Astrocyte of the spinal cord (primary cell): ENCODE measurements around the gene DCPS.
A peak's percentile ranks its signal among the peaks of the same experiment; 100 is the strongest.

Experiments used
- DNase-seq: peaks from one replicate; pipeline ENCODE4 v3.0.0; 2011; ENCODE audit warnings: low read depth, low spot score
- H3K4me3 ChIP-seq: 2 replicates; pipeline ENCODE4 v1.5.1; 2011; ENCODE audit warnings: low read depth, mild to moderate bottlenecking, low read length, moderate library complexity
- in situ Hi-C: cut with HindIII; loops from 2 replicates; pipeline ENCODE4 v1.10.0; 2017; ENCODE audit warnings: low sequenced_read_pairs
- TF ChIP-seq, protein P1 (sequence below): IDR thresholded peaks from 2 replicates; pipeline ENCODE4 v1.5.1; 2012; ENCODE audit warnings: low read depth, mild to moderate bottlenecking, low read length, inconsistent platforms

DCPS gene

DNA sequence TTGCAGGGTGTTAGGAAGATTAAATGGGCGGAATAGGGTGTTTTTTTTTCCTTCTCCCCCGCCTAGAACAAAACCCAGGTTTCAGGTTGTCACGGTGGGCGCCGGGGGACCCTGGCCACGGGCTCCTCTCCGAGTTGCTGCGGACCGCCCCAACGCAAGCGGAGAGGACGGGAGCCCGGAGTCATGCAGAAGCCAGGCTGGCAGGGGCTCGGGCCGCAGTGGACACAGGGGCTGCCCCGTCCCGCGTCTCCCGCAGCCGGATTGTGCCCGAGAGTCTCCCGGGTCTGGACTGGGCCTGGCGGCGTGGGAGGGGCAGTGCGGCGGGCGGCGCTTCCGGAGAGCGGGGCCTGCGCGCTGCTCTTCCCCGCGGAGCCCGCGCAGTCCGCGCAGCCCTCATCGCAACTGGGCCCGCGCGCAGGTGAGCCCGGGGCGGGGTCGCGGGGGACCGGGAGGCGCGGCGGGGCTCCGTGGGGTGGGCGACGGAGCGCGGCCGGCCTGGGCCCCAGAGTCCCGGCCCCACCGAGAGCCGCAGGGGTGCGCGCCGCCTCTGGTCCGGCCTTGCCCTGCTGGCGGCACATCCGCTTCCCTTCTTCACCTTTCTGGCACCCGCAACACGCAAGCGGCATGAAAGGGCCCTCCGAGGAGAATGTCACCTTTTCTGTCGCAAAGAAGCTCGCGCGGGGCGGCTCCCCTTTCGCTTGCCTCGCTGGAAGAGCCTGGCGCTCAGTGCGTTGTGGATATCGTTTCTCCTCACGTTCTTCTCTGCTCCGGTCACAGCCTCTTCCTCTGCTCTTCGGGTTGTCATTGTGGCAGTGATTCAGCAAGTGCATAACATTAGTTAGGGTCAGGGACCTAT is 20.9 kb upstream of the DCPS start, which contains the start of gene TIRAP:
Gene TIRAP, plus strand, starts transcription at position 358 of the 856 bp plus-strand sequence. CDS start 7,802 bp downstream, outside the sequence.
- peak within 1 kb of the TSS; percentile 63 for H3K4me3 ChIP-seq
- DNase-seq: peak; percentile 40
- TF ChIP-seq, protein P1, sequence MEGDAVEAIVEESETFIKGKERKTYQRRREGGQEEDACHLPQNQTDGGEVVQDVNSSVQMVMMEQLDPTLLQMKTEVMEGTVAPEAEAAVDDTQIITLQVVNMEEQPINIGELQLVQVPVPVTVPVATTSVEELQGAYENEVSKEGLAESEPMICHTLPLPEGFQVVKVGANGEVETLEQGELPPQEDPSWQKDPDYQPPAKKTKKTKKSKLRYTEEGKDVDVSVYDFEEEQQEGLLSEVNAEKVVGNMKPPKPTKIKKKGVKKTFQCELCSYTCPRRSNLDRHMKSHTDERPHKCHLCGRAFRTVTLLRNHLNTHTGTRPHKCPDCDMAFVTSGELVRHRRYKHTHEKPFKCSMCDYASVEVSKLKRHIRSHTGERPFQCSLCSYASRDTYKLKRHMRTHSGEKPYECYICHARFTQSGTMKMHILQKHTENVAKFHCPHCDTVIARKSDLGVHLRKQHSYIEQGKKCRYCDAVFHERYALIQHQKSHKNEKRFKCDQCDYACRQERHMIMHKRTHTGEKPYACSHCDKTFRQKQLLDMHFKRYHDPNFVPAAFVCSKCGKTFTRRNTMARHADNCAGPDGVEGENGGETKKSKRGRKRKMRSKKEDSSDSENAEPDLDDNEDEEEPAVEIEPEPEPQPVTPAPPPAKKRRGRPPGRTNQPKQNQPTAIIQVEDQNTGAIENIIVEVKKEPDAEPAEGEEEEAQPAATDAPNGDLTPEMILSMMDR: no peak
- in situ Hi-C loops: no loop called here

DNA sequence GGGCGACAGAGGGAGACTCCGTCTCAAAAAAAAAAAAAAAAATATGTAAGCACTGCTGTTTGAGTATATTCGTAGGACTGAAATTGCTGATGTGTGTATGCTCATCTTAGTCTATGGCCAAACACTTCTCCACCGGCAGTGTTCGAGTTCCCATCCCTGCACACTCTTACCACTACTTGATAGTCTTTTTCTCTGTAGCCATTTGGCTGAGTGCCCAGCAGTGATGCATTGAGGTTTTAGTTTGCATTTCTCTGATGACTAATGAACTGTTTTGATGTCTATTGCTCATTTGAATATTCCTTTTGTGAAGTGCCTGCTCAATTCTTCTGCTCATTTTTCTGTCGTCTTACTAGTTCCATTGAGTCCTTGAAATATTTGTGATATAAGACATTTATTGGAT is 19.0 kb upstream of the DCPS start:
- TF ChIP-seq, protein P1: no peak
- in situ Hi-C loops: no loop called here
- H3K4me3 ChIP-seq: no peak overlapping the region
- DNase-seq: peak; percentile 94

DNA sequence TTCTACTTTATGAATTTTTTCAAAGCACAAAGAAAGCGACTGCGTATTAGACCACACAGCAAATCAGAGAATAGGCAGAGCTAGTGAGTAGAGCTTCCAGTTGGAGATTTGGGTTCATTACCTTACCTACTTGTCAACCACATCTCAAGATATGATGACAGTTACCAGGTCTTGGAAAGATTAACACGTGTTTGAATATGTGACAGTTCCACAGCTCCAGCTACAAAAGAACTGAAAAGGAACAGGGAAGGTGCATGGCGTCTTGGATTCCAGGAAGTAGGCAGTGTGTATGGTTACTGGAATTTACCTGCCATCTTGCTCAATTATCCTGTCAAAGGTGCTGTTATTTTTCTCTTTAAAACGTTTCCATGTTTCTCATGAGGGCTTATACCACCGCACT is 15.6 kb upstream of the DCPS start:
- TF ChIP-seq, protein P1: no peak
- in situ Hi-C loops: no loop called here
- DNase-seq: no peak
- H3K4me3 ChIP-seq: no peak overlapping the region

DNA sequence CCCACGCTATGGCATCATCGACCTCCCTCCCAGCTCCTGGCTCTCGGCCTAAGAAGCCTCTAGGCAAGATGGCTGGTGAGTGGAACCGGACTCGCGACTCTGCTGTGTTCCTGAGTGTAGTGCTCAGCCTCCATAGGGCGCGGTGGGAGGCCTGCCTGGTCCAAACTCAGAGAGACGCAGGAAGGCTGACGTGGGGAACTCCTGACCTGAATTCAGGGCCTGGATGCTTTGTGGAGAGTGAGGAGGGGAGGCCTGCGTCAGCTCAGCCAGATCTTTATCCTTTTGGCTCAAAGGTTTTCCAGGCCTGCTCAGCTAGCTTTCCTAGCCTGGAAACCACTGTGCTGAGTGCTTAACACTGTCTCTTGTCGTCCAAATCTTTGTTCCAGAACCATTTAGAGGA is 13.0 kb upstream of the DCPS start:
- no peak for DNase-seq
- TF ChIP-seq, protein P1: no peak
- in situ Hi-C loops: no loop called here
- H3K4me3 ChIP-seq: no peak overlapping the region

DNA sequence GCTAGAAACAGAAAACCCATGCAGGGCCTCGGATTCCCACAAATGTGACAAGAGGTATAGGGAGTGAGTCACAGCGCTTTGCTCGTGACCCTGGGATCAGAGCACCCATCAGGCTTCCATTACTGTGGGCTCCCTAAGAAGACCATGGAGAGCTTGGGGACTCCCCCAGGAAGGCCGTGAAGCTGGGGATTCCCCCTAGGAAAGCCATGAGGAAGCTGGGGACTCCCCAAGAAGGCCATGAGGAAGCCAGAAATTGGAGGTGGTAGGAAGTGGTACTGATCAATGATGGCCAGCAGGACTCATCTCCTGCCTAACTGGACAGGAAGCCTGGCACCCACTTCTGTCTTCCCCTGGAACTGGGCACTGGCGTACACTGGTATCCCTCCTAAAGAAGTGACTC is 10.1 kb upstream of the DCPS start:
- DNase-seq: no peak

DNA sequence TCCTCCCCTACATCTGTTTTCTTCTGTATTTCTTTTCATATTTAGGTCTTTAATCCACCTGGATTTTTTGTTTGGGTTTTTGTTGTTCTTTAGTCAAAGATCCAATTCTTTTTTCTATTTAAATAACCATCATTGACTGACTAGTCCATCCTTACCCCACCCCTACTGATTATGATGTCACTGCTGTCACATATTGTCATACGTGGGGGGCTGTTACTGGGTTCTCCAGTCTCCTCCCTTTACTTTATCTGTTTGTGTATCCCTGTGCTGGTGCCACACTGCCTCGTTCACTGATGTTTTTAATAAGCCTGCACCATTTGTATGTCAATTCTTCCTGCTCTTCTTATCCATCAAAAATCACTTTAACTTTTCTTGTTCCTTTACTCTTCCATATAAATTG is 6.9 kb upstream of the DCPS start:
- TF ChIP-seq, protein P1: no peak
- no peak overlapping the region for H3K4me3 ChIP-seq
- DNase-seq: no peak
- in situ Hi-C loops: no loop called here

More for the DNA sequence above, 10.1 kb upstream of the DCPS start:
- no peak overlapping the region for H3K4me3 ChIP-seq
- in situ Hi-C loops: no loop called here
- TF ChIP-seq, protein P1: no peak
